DND-41 (cell line): ENCODE results near the gene MAP2K5.

Experiments
- EZH2 ChIP-seq: IDR thresholded peaks from 3 replicates; pipeline ENCODE4 v1.6.1; 2012; ENCODE audit warnings: borderline replicate concordance, low read depth, mild to moderate bottlenecking, moderate library complexity, low read length, inconsistent platforms; ENCODE audit not compliant: severe bottlenecking
- TF ChIP-seq, protein P1 (sequence below): IDR thresholded peaks from 2 replicates; pipeline ENCODE4 v1.5.1; 2012; ENCODE audit warnings: borderline replicate concordance, low read length, moderate library complexity, mild to moderate bottlenecking; ENCODE audit not compliant: poor library complexity, severe bottlenecking; ENCODE audit errors: extremely low read depth

DNA sequence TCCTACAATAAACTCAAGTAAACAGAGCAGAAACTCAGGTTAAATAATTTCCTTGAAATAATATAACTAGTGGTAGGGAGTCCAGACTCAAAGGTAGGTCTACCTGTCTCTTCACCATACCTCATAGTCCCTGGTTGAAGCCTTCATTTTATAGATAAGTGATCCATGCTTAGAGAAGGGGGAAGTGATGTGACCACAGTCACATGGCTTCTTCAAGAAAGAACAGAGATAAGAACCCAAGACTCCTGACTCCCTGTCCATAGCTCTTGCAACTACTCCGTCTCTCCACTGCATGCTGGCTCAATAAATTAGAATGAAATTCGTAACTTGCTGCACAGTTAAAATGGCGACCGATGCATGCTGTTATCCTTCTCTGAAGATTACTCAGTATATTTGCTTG is 32.6 kb upstream of the MAP2K5 start:
- TF ChIP-seq, protein P1, sequence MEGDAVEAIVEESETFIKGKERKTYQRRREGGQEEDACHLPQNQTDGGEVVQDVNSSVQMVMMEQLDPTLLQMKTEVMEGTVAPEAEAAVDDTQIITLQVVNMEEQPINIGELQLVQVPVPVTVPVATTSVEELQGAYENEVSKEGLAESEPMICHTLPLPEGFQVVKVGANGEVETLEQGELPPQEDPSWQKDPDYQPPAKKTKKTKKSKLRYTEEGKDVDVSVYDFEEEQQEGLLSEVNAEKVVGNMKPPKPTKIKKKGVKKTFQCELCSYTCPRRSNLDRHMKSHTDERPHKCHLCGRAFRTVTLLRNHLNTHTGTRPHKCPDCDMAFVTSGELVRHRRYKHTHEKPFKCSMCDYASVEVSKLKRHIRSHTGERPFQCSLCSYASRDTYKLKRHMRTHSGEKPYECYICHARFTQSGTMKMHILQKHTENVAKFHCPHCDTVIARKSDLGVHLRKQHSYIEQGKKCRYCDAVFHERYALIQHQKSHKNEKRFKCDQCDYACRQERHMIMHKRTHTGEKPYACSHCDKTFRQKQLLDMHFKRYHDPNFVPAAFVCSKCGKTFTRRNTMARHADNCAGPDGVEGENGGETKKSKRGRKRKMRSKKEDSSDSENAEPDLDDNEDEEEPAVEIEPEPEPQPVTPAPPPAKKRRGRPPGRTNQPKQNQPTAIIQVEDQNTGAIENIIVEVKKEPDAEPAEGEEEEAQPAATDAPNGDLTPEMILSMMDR, result no peak
- TF ChIP-seq EZH2, result no peak
